Kidney (tissue), 14 donors: ENCODE data around the gene PKN1. TPM values are rescaled to one million over a fixed set of nuclear protein-coding genes. Genes with fewer than 3 reads are reported as not detected.

ENCODE experiments used
- DNase-seq, 5 donors: peaks; one replicate each; pipeline ENCODE4 v3.0.0-alpha.2; 2013 to 2020
- FAIRE-seq: peaks from 2 replicates; lab custom pipeline; 2012; peaks lifted over from hg19 to GRCh38; lab: Jason Lieb, UNC
- H3K27ac ChIP-seq, 2 donors: one replicate each; pipeline ENCODE4 v1.7.0; 2013; ENCODE audit warnings: low read depth in 2 of 2, low read length in 2 of 2, inconsistent platforms in 1 of 2
- H3K27me3 ChIP-seq: one replicate; pipeline ENCODE4 v1.7.1; 2013; ENCODE audit warnings: low read length, inconsistent platforms; ENCODE audit not compliant: control insufficient read depth, insufficient read depth
- H3K36me3 ChIP-seq, 3 donors: one replicate each; pipeline versions ENCODE4 v1.7.0 to v1.7.1; 2013; ENCODE audit warnings: low read length in 3 of 3, control low read depth in 1 of 3, inconsistent platforms in 1 of 3; ENCODE audit not compliant: insufficient read depth in 3 of 3, control insufficient read depth in 2 of 3
- H3K4me1 ChIP-seq, 3 donors: one replicate each; pipeline versions ENCODE4 v1.7.0 to v1.7.1; 2013; ENCODE audit warnings: low read length in 3 of 3, inconsistent platforms in 1 of 3, low read depth in 1 of 3; ENCODE audit not compliant: control insufficient read depth in 2 of 3, insufficient read depth in 2 of 3
- H3K4me3 ChIP-seq, 3 donors: one replicate each; pipeline versions ENCODE4 v1.7.0 to v1.8.1; 2013; ENCODE audit warnings: low read length in 3 of 3, control low read depth in 1 of 3, inconsistent platforms in 1 of 3
- H3K9ac ChIP-seq, 3 donors: one replicate each; pipeline versions ENCODE4 v1.7.0 to v1.7.1; 2013; ENCODE audit warnings: low read length in 3 of 3, control low read depth in 1 of 3, inconsistent platforms in 1 of 3
- H3K9me3 ChIP-seq, 3 donors: one replicate each; pipeline versions ENCODE4 v1.7.0 to v1.7.1; 2013; ENCODE audit warnings: low read length in 3 of 3, control low read depth in 1 of 3, inconsistent platforms in 1 of 3; ENCODE audit not compliant: control insufficient read depth in 2 of 3, insufficient read depth in 1 of 3
- intact Hi-C: fragments of 100-400 bp; cut with DNase I; formaldehyde crosslinking; loops from one replicate; pipeline ENCODE4 v1.11.1; 2022
- polyA plus RNA-seq: library from polyadenylated mRNA; stranded (reverse); fragments of 350-450 nt; fragmentation: Illumina TruSeq; extraction: RNeasy Lipid Tissue Mini Kit (QIAGEN cat#74804); gene quantifications from one replicate; pipeline ENCODE4 v1.2.3, GENCODE V29; 2014; ENCODE audit warnings: low read depth, low replicate concordance; ENCODE audit not compliant: insufficient read depth
- total RNA-seq: library from RNA; stranded (reverse); fragmentation: NEBNext Ultra II Directional; extraction: Animal tissue kit (Norgen Biotek cat#: 25700); gene quantifications from one replicate; pipeline ENCODE4 v1.2.1, GENCODE V29; 2021
- TF ChIP-seq, protein P1 (sequence below): IDR thresholded peaks from 3 replicates; pipeline ENCODE4 v1.5.1; 2012; ENCODE audit warnings: mild to moderate bottlenecking, moderate library complexity, borderline replicate concordance; ENCODE audit not compliant: insufficient read depth; ENCODE audit errors: extremely low read depth
- donor health status: control.
- donor health status: control.
- donor health status: control.
- donor health status: control.
- donor health status: control.
- donor health status: DM: yes; HTN: yes; CAD: no.
- donor health status: Normal renal cell carcinoma (clear cell type).

The PKN1 gene
- total and polyA plus RNA-seq, 2 donors from 2014 or later, result 67.7 to 103 TPM

DNA sequence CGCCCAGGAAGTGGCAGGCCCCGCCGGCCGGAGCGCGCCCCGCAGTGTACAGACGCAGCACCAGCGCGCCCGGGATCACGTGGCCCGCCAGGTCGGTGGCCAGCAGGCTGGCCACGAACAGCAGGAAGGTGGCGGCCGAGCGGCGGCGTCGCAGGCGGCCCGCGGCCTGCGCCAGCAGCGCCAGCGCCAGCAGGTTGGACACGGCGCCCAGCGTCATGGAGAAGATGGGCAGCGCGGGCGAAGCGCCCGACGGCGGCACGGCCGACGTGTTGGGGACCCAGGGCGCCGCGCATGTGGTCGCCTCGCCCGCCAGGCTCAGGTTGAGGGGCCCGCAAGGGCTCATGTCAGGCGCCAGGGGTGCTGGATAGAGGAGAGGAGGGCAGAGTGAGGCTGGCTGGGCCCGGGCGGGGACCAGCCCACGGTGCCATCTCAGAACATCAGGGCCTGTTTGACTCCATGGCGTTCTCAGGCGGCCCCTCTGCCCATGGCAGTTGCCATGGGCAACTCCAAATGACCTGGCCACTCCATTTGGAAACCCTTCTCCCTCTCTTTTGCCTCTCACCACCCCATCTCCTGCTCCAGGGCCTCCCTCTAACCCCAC lies 41.0 kb downstream of the PKN1 start:
- Histone ChIP-seq H3K27ac (no peak overlapping the region), H3K27me3 (peaks cover 5% of the 10 kb centered on the region), H3K36me3 (peaks cover 0 to 13% (median 2%) of the 10 kb centered on the region in 3 donors), H3K9ac (no peak overlapping the region), H3K4me1 (peaks cover 0 to 24% (median 0%) of the 10 kb centered on the region in 3 donors), H3K9me3 (no peaks in the 10 kb centered on the region), H3K4me3 (no peak overlapping the region)
- FAIRE-seq (no peak), DNase-seq (peak in 4 of 5 donors; percentile 46 to 80 (median 52))
- intact Hi-C loops, result no loop called here
- TF ChIP-seq, protein P1, sequence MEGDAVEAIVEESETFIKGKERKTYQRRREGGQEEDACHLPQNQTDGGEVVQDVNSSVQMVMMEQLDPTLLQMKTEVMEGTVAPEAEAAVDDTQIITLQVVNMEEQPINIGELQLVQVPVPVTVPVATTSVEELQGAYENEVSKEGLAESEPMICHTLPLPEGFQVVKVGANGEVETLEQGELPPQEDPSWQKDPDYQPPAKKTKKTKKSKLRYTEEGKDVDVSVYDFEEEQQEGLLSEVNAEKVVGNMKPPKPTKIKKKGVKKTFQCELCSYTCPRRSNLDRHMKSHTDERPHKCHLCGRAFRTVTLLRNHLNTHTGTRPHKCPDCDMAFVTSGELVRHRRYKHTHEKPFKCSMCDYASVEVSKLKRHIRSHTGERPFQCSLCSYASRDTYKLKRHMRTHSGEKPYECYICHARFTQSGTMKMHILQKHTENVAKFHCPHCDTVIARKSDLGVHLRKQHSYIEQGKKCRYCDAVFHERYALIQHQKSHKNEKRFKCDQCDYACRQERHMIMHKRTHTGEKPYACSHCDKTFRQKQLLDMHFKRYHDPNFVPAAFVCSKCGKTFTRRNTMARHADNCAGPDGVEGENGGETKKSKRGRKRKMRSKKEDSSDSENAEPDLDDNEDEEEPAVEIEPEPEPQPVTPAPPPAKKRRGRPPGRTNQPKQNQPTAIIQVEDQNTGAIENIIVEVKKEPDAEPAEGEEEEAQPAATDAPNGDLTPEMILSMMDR, result no peak

DNA sequence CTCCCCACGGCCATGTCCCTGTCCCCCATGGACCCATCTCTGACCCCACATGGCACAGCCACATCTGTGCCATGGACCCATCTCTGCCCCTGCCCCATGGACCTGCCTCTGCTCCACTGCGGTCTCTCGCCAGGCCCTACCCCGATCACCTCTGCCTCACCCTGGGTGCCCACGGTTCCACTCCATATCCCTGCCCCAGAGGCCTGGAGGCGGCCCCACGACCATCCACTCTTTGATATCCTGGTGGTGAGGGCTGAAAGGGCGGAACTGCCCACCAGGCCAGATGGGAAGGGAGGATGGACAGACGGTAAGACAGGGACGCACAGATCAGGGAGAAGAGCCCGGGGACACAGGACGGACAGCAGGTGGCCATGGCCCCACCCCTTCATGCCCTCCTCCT lies 41.7 kb downstream of the PKN1 start:
- FAIRE-seq (no peak), DNase-seq (peak in 2 of 5 donors; percentile 65 to 78)
- H3K9ac ChIP-seq, result peak overlapping the region in 1 of 3 donors; percentile 34
- peak overlapping the region in 1 of 2 donors; percentile 43 for H3K27ac ChIP-seq
- peaks cover 0 to 13% (median 0%) of the 10 kb centered on the region in 3 donors for H3K36me3 ChIP-seq
- H3K4me3 ChIP-seq, result peak overlapping the region in 2 of 3 donors; percentile 36 to 41
- TF ChIP-seq, protein P1, result no peak
- intact Hi-C loops, result no loop called here
- peaks cover 5% of the 10 kb centered on the region for H3K27me3 ChIP-seq
- peaks cover 0 to 24% (median 0%) of the 10 kb centered on the region in 3 donors for H3K4me1 ChIP-seq
- H3K9me3 ChIP-seq, result no peaks in the 10 kb centered on the region

DNA sequence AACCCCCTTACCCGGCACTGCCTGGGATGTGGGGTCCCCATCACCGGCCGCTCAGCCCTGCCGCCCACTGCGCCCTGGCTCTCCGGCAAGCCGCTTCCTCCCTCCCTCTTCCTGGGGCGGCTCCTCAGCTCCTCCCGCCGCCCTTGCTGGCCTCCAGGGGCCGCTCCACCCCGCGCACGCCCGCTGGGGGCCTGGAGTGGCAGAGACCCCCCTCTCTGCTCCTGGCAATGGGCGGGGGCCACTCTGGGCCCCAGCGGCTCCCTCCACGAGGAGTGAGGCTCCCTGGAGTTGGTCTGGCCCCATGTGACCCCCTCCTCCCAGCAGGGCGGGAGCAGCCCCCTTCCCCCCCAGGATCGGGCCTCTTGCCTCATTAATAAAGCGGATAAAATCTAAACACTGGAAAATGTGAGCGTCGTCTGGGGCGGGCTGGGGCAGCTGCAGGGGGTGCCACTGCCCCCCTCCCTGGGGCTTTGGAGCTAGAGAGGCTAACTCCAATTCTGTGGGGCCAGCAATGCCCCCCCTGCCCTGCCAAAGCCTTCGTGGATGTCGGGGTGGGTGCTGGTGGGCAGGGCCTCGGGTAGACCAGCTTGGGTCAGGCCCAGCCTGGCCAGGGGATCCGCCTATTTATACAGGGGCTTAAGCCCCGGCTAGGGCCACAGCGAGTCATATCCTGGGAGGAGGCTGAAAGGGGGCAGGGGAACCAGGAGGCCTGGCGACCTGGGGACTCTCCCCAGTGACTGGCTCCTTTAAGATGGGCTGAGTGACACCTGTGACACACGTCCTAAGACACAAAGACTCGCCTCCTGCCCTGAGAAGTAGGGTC lies 42.4 kb downstream of the PKN1 start, which contains the start of gene PTGER1:
Gene PTGER1 (minus strand): TSS at position 104 of the 823 bp plus-strand sequence. CDS start 1,034 bp downstream, outside the sequence.
- DNase-seq, result peak; percentile 47 to 87 (median 75)

More for the DNA sequence above, 42.4 kb downstream of the PKN1 start, which contains the start of gene PTGER1:
- intact Hi-C loops, result no loop called here
- TF ChIP-seq, protein P1, result peak; percentile 3
- H3K4me3 ChIP-seq, result peak within 1 kb of the TSS in 2 of 3 donors; percentile 36 to 41
- no peak for FAIRE-seq
- H3K4me1 ChIP-seq, result peaks cover 0 to 24% (median 0%) of the 10 kb centered on the region in 3 donors
- H3K27ac ChIP-seq, result peak within 1 kb of the TSS; percentile 59 to 78
- H3K27me3 ChIP-seq, result peaks cover 5% of the 10 kb centered on the region
- H3K36me3 ChIP-seq, result peaks cover 0 to 13% (median 0%) of the 10 kb centered on the region in 3 donors
- H3K9ac ChIP-seq, result peak within 1 kb of the TSS in 2 of 3 donors; percentile 32 to 34
- no peaks in the 10 kb centered on the region for H3K9me3 ChIP-seq
